HCT116 (cell line): ENCODE measurements around the gene SLC19A1. TPM values are rescaled to one million over a fixed set of nuclear protein-coding genes. Genes with fewer than 3 reads are reported as not detected.

Experiments
- ATAC-seq: fragments of 200-7000 bp; cut with Tn5 transposase; 2 replicates; pipeline ENCODE4 v1.9.1; 2020; ENCODE audit warnings: mild to moderate bottlenecking, moderate library complexity
- BruUV-seq: library from RNA; stranded (reverse); fragments of 400-500 nt; replicated peaks from 2 replicates; lab custom pipeline; 2021; lab: Mats Ljungman, UMichigan
- CTCF ChIA-PET: fragments of 300-600 bp; sonication (Branson Sonifier 250); formaldehyde crosslinking; loops from one replicate; lab custom pipeline; 2021; ENCODE audit warnings: antibody characterized with exemption; lab: Charles Lee
- POLR2A ChIA-PET: fragments of 300-600, 350-600 bp; sonication (Branson Sonifier 250); formaldehyde crosslinking; loops from one replicate; lab custom pipeline; 2021; ENCODE audit warnings: antibody characterized with exemption; lab: Charles Lee
- RAD21 ChIA-PET, 2 experiments: fragments of 300-600 bp; sonication (Branson Sonifier 250); formaldehyde crosslinking; loops; one replicate each; lab custom pipeline; 2023; ENCODE audit warnings: low total read pairs in 2 of 2; ENCODE audit not compliant: uncharacterized antibody in 2 of 2, unreplicated experiment in 2 of 2, low non-redundant PET in 1 of 2; lab: Charles Lee
- DNase-seq: peaks from one replicate; pipeline ENCODE4 v3.0.0-alpha.2; 2010; ENCODE audit warnings: low read depth, low spot score
- H2AFZ ChIP-seq: fragments of 200-600 bp; shearing (Covaris generic), sonication (generic); 2 replicates; pipeline ENCODE4 v1.6.1; 2017; ENCODE audit warnings: low read depth, mixed run types, mixed read lengths, antibody characterized with exemption, low read length; ENCODE audit not compliant: poor library complexity, severe bottlenecking
- H3K27ac ChIP-seq: 2 replicates; pipeline ENCODE4 v1.5.1; 2012; ENCODE audit warnings: low read depth, low read length
- H3K27me3 ChIP-seq: fragments of 200-600 bp; sonication (generic); 2 replicates; pipeline ENCODE4 v1.6.1; 2016; ENCODE audit warnings: mixed run types, low read length, mixed read lengths; ENCODE audit not compliant: insufficient read depth
- H3K36me3 ChIP-seq, 2 experiments: fragments of 200-500 bp in 1 of 2; fragments of 200-600 bp in 1 of 2; sonication (Bioruptor generic) in 1 of 2; sonication (generic) in 1 of 2; 2 replicates each; pipeline versions ENCODE4 v1.5.1 to v1.6.1; 2014 to 2016; ENCODE audit warnings: low read length in 2 of 2, inconsistent platforms in 1 of 2, mixed read lengths in 1 of 2, mixed run types in 1 of 2; ENCODE audit not compliant: insufficient read depth in 2 of 2, control insufficient read depth in 1 of 2
- H3K4me1 ChIP-seq, 2 experiments: fragments of 200-600 bp in 1 of 2; sonication (generic) in 1 of 2; 2 replicates each; pipeline versions ENCODE4 v1.5.1 to v1.6.1; 2012 to 2017; ENCODE audit warnings: low read length in 2 of 2, inconsistent platforms in 1 of 2, mild to moderate bottlenecking in 1 of 2, mixed read lengths in 1 of 2, mixed run types in 1 of 2, moderate library complexity in 1 of 2; ENCODE audit not compliant: insufficient read depth in 2 of 2, control insufficient read depth in 1 of 2
- H3K4me2 ChIP-seq: fragments of 200-600 bp; sonication (generic); 2 replicates; pipeline ENCODE4 v1.6.1; 2017; ENCODE audit warnings: mixed run types, low read length, mixed read lengths
- H3K4me3 ChIP-seq, 2 experiments: fragments of 200-600 bp in 1 of 2; sonication (generic) in 1 of 2; replicated peaks in 1 of 2; 2 replicates each; pipeline ENCODE4 v1.5.1; 2011 to 2016; ENCODE audit warnings: low read length in 2 of 2, control low read depth in 1 of 2, low read depth in 1 of 2, mild to moderate bottlenecking in 1 of 2, mixed read lengths in 1 of 2, mixed run types in 1 of 2
- H3K79me2 ChIP-seq: fragments of 200-600 bp; sonication (generic); 2 replicates; pipeline ENCODE4 v1.6.1; 2017; ENCODE audit warnings: mild to moderate bottlenecking, mixed run types, low read length, moderate library complexity, mixed read lengths; ENCODE audit not compliant: insufficient read depth
- H3K9ac ChIP-seq: fragments of 200-600 bp; sonication (generic); 2 replicates; pipeline ENCODE4 v1.6.1; 2016; ENCODE audit warnings: low read length, mixed read lengths
- H3K9me2 ChIP-seq: fragments of 200-600 bp; sonication (generic), shearing (Covaris generic); 2 replicates; pipeline ENCODE4 v1.6.1; 2017; ENCODE audit warnings: mixed run types, mild to moderate bottlenecking, moderate library complexity; ENCODE audit not compliant: insufficient read depth
- H3K9me3 ChIP-seq, 2 experiments: fragments of 200-500 bp in 1 of 2; fragments of 200-600 bp in 1 of 2; sonication (Bioruptor generic) in 1 of 2; sonication (generic) in 1 of 2; 2 replicates each; pipeline ENCODE4 v1.6.1; 2014 to 2017; ENCODE audit warnings: low read length in 2 of 2, mixed read lengths in 2 of 2, inconsistent platforms in 1 of 2, low read depth in 1 of 2, mild to moderate bottlenecking in 1 of 2, mixed run types in 1 of 2, moderate library complexity in 1 of 2; ENCODE audit not compliant: control insufficient read depth in 1 of 2, insufficient read depth in 1 of 2
- H4K20me1 ChIP-seq: fragments of 200-600 bp; sonication (generic), shearing (Covaris generic); 2 replicates; pipeline ENCODE4 v1.6.1; 2017; ENCODE audit warnings: mixed run types, mild to moderate bottlenecking, moderate library complexity; ENCODE audit not compliant: insufficient read depth
- CBX3 ChIP-seq: IDR thresholded peaks from 2 replicates; pipeline ENCODE4 v1.6.1; 2012; ENCODE audit warnings: low read depth
- CEBPB ChIP-seq: IDR thresholded peaks from 2 replicates; pipeline ENCODE4 v1.6.1; 2012; ENCODE audit warnings: low read depth
- CTCF ChIP-seq, 3 experiments: fragments of 200-600 bp in 1 of 3; sonication (generic) in 1 of 3; IDR thresholded peaks in 2 of 3; conservative IDR thresholded peaks in 1 of 3; 2 replicates each; pipeline ENCODE4 v1.5.1; 2012 to 2017; ENCODE audit warnings: low read depth in 2 of 3, low read length in 2 of 3, antibody characterized with exemption in 1 of 3, borderline replicate concordance in 1 of 3, control low read depth in 1 of 3, mild to moderate bottlenecking in 1 of 3, mixed read lengths in 1 of 3, mixed run types in 1 of 3, moderate library complexity in 1 of 3; ENCODE audit not compliant: insufficient read depth in 1 of 3
- ELF1 ChIP-seq: IDR thresholded peaks from 2 replicates; pipeline ENCODE4 v1.6.1; 2012; ENCODE audit warnings: low read depth, borderline replicate concordance
- EZH2 ChIP-seq: fragments of 200-600 bp; sonication (generic); IDR thresholded peaks from 2 replicates; pipeline ENCODE4 v1.6.1; 2017; ENCODE audit warnings: antibody characterized with exemption, mixed run types
- EZH2phosphoT487 ChIP-seq: fragments of 200-600 bp; IDR thresholded peaks from 2 replicates; pipeline ENCODE4 v1.6.1; 2018; ENCODE audit warnings: antibody characterized with exemption, borderline replicate concordance
- FOSL1 ChIP-seq: IDR thresholded peaks from 2 replicates; pipeline ENCODE4 v1.6.1; 2012; ENCODE audit warnings: low read depth
- JUND ChIP-seq: IDR thresholded peaks from 2 replicates; pipeline ENCODE4 v1.6.1; 2012
- POLR2A ChIP-seq: IDR thresholded peaks from 2 replicates; pipeline ENCODE4 v1.7.0; 2011; ENCODE audit warnings: borderline replicate concordance; ENCODE audit not compliant: insufficient read depth, insufficient read length; ENCODE audit errors: extremely low read depth
- RAD21 ChIP-seq: IDR thresholded peaks from 2 replicates; pipeline ENCODE4 v1.6.1; 2012; ENCODE audit warnings: low read depth, mild to moderate bottlenecking
- SIN3A ChIP-seq: IDR thresholded peaks from 2 replicates; pipeline ENCODE4 v1.6.1; 2012; ENCODE audit warnings: low read depth
- SP1 ChIP-seq: IDR thresholded peaks from 2 replicates; pipeline ENCODE4 v1.6.1; 2012; ENCODE audit warnings: low read depth
- TCF7L2 ChIP-seq: IDR thresholded peaks from 2 replicates; pipeline ENCODE4 v1.7.0; 2011; ENCODE audit warnings: borderline replicate concordance, inconsistent platforms; ENCODE audit not compliant: insufficient read depth, insufficient read length; ENCODE audit errors: extremely low read depth
- YY1 ChIP-seq: IDR thresholded peaks from 2 replicates; pipeline ENCODE4 v1.6.1; 2011; ENCODE audit warnings: low read length, low read depth, moderate library complexity, mild to moderate bottlenecking; ENCODE audit not compliant: insufficient replicate concordance; ENCODE audit errors: extremely low read depth
- ZFX ChIP-seq: fragments of 450-650 bp; IDR thresholded peaks from 2 replicates; pipeline ENCODE4 v1.6.1; 2017
- ZNF274 ChIP-seq: fragments of 200-500 bp; sonication (Bioruptor generic); IDR thresholded peaks from 2 replicates; pipeline ENCODE4 v1.6.1; 2014; ENCODE audit warnings: mild to moderate bottlenecking, low read depth, low read length, inconsistent platforms
- intact Hi-C: fragments of 100-400 bp; cut with micrococcal nuclease; formaldehyde crosslinking; loops from 2 replicates; pipeline ENCODE4 v1.10.0; 2022
- total RNA-seq: library from RNA; stranded (reverse); gene quantifications from one replicate; pipeline ENCODE4 v1.2.1, GENCODE V29; 2021; ENCODE audit not compliant: unreplicated experiment
- TF ChIP-seq, protein P1 (sequence below): IDR thresholded peaks from 2 replicates; pipeline ENCODE4 v1.6.1; 2012; ENCODE audit warnings: low read depth
- TF ChIP-seq, protein P2 (sequence below): IDR thresholded peaks from 2 replicates; pipeline ENCODE4 v1.6.1; 2011; ENCODE audit warnings: mild to moderate bottlenecking, low read length, moderate library complexity; ENCODE audit not compliant: insufficient replicate concordance; ENCODE audit errors: extremely low read depth
- TF ChIP-seq, protein P3 (sequence below): IDR thresholded peaks from 2 replicates; pipeline ENCODE4 v1.6.1; 2012

The SLC19A1 gene
- total RNA-seq, 1 experiment from 2014 or later, result 50.2 TPM

DNA sequence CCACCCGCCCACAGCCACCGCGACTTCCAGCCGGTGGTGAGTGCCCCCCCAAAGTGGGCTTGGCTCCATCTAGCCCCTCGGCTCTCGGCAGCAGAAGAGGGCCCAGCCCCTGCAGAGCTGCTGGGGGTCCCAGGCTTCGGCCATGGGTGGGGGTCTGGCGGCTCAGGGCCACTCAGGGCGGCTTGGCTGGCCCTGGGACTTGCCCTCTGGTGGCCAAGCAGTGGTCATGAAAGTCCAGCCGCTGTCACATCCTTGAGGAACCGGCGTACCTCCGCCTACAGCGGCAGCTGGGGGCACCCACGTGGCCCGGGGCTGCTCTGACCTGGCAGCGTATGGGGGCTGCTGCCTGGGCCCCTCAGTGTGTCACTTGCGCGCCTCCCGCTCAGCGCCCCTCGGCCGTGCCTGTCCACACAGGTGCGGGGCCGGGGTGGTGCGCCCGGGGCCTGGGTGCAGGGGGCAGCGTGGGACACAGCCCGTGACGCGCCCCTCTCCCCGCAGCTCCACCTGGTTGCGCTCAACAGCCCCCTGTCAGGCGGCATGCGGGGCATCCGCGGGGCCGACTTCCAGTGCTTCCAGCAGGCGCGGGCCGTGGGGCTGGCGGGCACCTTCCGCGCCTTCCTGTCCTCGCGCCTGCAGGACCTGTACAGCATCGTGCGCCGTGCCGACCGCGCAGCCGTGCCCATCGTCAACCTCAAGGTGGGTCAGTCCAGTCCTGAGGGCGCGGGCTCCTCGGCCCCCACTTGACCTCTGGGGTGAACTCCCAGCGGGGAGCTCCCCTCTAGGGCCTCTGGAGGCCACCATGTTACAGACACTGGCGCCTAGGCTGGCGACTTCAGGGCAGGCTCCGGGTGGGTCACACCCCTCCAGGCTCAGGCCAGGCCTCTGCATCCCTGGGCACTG lies 32.4 kb downstream of the SLC19A1 start:
- ChIA-PET POLR2A (no interaction called here), RAD21 (no interaction called here), CTCF (no interaction called here)
- intact Hi-C loops, result no loop called here
- Histone ChIP-seq H3K27me3 (no peaks in the 10 kb centered on the region), H3K4me1 (no peaks in the 10 kb centered on the region; a peak in 1 of 4 replicates), H3K27ac (no peak overlapping the region), H3K4me3 (no peak overlapping the region), H3K36me3 (peaks cover 0 to 2% of the 10 kb centered on the region in 2 experiments; a peak in 1 of 4 replicates), H2AFZ (no peak overlapping the region), H3K4me2 (no peak overlapping the region), H3K9ac (no peak overlapping the region), H3K9me3 (no peaks in the 10 kb centered on the region), H4K20me1 (no peaks in the 10 kb centered on the region), H3K9me2 (no peaks in the 10 kb centered on the region), H3K79me2 (no peaks in the 10 kb centered on the region)
- peak; percentile 10; the same call in 1 of the 2 replicates for ATAC-seq
- TF ChIP-seq, protein P1, sequence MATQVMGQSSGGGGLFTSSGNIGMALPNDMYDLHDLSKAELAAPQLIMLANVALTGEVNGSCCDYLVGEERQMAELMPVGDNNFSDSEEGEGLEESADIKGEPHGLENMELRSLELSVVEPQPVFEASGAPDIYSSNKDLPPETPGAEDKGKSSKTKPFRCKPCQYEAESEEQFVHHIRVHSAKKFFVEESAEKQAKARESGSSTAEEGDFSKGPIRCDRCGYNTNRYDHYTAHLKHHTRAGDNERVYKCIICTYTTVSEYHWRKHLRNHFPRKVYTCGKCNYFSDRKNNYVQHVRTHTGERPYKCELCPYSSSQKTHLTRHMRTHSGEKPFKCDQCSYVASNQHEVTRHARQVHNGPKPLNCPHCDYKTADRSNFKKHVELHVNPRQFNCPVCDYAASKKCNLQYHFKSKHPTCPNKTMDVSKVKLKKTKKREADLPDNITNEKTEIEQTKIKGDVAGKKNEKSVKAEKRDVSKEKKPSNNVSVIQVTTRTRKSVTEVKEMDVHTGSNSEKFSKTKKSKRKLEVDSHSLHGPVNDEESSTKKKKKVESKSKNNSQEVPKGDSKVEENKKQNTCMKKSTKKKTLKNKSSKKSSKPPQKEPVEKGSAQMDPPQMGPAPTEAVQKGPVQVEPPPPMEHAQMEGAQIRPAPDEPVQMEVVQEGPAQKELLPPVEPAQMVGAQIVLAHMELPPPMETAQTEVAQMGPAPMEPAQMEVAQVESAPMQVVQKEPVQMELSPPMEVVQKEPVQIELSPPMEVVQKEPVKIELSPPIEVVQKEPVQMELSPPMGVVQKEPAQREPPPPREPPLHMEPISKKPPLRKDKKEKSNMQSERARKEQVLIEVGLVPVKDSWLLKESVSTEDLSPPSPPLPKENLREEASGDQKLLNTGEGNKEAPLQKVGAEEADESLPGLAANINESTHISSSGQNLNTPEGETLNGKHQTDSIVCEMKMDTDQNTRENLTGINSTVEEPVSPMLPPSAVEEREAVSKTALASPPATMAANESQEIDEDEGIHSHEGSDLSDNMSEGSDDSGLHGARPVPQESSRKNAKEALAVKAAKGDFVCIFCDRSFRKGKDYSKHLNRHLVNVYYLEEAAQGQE, result no peak
- TF ChIP-seq RAD21 (no peak), CEBPB (no peak), JUND (no peak), ELF1 (no peak), FOSL1 (no peak), TCF7L2 (no peak), SIN3A (no peak), EZH2phosphoT487 (no peak), EZH2 (no peak), ZFX (no peak), CBX3 (no peak), SP1 (no peak), POLR2A (no peak), CTCF (IDR thresholded peaks at IDR 0.05 in 2 of 3, conservative IDR thresholded peaks at IDR 0.05 in 1 of 3; ENCODE audit: borderline replicate concordance in 1 of 3, insufficient read depth in 1 of 3, low read depth in 2 of 3, low read length in 2 of 3) (no peak; a peak in 1 of 6 replicates), YY1 (no peak), ZNF274 (no peak)
- TF ChIP-seq, protein P2, sequence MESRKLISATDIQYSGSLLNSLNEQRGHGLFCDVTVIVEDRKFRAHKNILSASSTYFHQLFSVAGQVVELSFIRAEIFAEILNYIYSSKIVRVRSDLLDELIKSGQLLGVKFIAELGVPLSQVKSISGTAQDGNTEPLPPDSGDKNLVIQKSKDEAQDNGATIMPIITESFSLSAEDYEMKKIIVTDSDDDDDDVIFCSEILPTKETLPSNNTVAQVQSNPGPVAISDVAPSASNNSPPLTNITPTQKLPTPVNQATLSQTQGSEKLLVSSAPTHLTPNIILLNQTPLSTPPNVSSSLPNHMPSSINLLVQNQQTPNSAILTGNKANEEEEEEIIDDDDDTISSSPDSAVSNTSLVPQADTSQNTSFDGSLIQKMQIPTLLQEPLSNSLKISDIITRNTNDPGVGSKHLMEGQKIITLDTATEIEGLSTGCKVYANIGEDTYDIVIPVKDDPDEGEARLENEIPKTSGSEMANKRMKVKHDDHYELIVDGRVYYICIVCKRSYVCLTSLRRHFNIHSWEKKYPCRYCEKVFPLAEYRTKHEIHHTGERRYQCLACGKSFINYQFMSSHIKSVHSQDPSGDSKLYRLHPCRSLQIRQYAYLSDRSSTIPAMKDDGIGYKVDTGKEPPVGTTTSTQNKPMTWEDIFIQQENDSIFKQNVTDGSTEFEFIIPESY, result no peak
- TF ChIP-seq, protein P3, sequence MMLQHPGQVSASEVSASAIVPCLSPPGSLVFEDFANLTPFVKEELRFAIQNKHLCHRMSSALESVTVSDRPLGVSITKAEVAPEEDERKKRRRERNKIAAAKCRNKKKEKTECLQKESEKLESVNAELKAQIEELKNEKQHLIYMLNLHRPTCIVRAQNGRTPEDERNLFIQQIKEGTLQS, result no peak
- BruUV-seq, result no TSS peak
- no peak for DNase-seq
